ENCODE results near the gene ABTB1. TPM values are rescaled to one million over a fixed set of nuclear protein-coding genes. Genes with fewer than 3 reads are reported as not detected.

Gene ABTB1
- 10 to 100 TPM in 5 of 6 experiments, 1 to 10 TPM in 1; 9.4 to 20.3 (median 12.2) TPM for total RNA-seq
- long read RNA-seq, partial matches to known transcripts: 0 of 2 reads
- long read RNA-seq, other reads (novel, unspliced or antisense): 0 of 2 reads

DNA sequence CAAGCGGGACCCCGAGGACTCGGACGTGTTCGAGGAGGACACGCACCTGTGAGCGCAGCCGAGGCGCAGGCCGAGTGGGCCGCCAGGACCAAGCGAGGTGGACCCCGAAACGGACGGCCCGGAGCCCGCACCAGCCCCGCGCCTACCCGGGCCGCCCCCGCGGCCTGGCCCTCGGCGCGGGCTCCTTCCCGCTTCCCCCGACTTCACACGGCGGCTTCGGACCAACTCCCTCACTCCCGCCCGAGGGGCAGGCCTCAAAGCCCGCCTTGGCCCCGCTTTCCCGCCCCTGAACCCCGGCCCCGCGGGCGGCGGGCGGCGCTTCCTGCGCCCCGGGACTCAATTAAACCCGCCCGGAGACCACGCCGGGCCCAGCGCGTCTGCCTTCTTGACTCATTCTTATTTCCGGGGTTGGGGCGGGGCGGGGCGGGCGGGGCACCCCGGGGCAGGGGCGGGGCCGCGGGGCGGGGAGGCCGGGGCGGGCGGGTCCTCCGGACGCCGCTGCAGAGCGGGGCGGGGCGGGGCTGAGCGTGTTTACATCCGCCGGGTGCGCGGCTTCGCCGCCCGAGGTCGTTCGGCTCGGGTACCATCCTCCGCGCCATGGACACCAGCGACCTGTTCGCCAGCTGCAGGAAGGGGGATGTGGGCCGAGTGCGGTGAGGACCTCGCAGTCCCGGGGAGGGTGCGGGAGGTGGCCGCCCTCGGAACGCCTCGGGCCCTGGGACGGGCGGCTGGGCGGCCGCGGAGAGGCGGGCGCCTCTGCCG, at the start of gene ABTB1:
TSS of gene ABTB1 (plus strand) at position 524 of the 762 bp plus-strand sequence. CDS start at position 598, 74 bp downstream.
- 9% methylated on average over 11 of the region's 102 CpGs for WGBS (ENCODE audit: insufficient coverage, low coverage, low lambda C conversion rate, missing lambda C conversion rate)
- Histone ChIP-seq H3K36me3 (no peaks in the 10 kb centered on the region), H3K27ac (peak within 1 kb of the TSS; percentile 74 to 90 (median 79)), H3K4me1 (peaks cover 0 to 10% (median 3%) of the 10 kb centered on the region in 4 donors), H3K9me3 (no peaks in the 10 kb centered on the region), H3K27me3 (no peaks in the 10 kb centered on the region), H3K4me3 (peak within 1 kb of the TSS; percentile 85 to 88 (median 88))
- DNase-seq: peak; percentile 91 to 93 (median 93)
- peak; percentile 87 to 96 (median 90) for ATAC-seq
- TF ChIP-seq POLR2A (IDR thresholded peaks at IDR 0.05): peak; percentile 78
- TF ChIP-seq, protein P1, sequence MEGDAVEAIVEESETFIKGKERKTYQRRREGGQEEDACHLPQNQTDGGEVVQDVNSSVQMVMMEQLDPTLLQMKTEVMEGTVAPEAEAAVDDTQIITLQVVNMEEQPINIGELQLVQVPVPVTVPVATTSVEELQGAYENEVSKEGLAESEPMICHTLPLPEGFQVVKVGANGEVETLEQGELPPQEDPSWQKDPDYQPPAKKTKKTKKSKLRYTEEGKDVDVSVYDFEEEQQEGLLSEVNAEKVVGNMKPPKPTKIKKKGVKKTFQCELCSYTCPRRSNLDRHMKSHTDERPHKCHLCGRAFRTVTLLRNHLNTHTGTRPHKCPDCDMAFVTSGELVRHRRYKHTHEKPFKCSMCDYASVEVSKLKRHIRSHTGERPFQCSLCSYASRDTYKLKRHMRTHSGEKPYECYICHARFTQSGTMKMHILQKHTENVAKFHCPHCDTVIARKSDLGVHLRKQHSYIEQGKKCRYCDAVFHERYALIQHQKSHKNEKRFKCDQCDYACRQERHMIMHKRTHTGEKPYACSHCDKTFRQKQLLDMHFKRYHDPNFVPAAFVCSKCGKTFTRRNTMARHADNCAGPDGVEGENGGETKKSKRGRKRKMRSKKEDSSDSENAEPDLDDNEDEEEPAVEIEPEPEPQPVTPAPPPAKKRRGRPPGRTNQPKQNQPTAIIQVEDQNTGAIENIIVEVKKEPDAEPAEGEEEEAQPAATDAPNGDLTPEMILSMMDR (IDR thresholded peaks at IDR 0.05): no peak
- intact Hi-C loops (cut with DNase I): loop anchor here in 1 of 2 donors (10.0 kb wide), 1 partner anchor 292 kb away; no protein-coding TSS in a partner anchor

DNA sequence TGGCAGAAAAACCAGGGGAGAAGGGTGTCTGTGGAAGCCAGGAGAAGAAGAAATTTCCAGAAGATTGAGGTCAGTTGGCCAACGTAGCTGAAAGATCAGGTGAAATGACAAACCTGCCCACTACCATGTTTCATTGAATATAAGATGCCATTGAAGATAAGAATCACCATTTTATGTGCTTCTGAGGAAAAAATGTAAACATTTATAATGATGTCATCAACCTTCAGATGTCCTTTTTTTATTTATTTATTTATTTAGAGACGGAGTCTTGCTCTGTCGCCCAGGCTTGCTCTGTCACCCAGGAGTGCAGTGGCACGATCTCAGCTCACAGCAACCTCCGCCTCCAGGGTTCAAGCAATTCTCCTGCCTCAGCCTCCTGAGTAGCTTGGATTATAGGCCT, 48.7 kb upstream of the ABTB1 start:
- intact Hi-C loops (cut with DNase I): no loop called here

DNA sequence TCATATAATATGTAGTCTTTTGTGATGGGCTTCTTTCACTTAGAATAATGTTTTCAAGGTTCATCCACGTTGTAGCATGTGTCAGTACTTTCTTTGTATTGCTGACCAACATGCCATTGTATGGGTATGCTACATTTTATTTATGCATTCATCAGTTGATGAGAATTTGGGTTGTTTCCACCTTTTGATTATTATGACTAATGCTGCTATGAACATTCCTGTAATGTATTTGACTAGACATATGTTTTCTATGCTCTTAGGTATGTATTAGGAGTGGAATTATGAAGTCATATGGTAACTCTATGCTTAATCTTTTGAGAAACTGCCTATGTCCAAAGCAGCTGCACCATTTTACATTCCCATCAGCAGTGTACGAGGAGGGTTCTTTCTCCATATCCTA, 46.9 kb upstream of the ABTB1 start:
- ATAC-seq: no peak
- H3K27ac ChIP-seq: no peak overlapping the region
- intact Hi-C loops (cut with DNase I): no loop called here
- H3K27me3 ChIP-seq: no peaks in the 10 kb centered on the region
- WGBS (ENCODE audit: insufficient coverage, low coverage, low lambda C conversion rate, missing lambda C conversion rate): 57% methylated on average over 2 of the region's 2 CpGs
- peaks cover 0 to 6% (median 0%) of the 10 kb centered on the region in 4 donors for H3K4me1 ChIP-seq
- DNase-seq: no peak
- TF ChIP-seq, protein P1 (IDR thresholded peaks at IDR 0.05): no peak
- no peak for TF ChIP-seq POLR2A (IDR thresholded peaks at IDR 0.05)
- no peaks in the 10 kb centered on the region for H3K36me3 ChIP-seq
- no peak overlapping the region for H3K4me3 ChIP-seq
- no peaks in the 10 kb centered on the region for H3K9me3 ChIP-seq

More for the DNA sequence above, 48.7 kb upstream of the ABTB1 start:
- Histone ChIP-seq H3K27me3 (no peaks in the 10 kb centered on the region), H3K27ac (no peak overlapping the region), H3K4me1 (no peaks in the 10 kb centered on the region), H3K36me3 (no peaks in the 10 kb centered on the region), H3K4me3 (no peak overlapping the region), H3K9me3 (no peaks in the 10 kb centered on the region)
- 95% methylated on average over 5 of the region's 5 CpGs for WGBS (ENCODE audit: insufficient coverage, low coverage, low lambda C conversion rate, missing lambda C conversion rate)
- TF ChIP-seq POLR2A (IDR thresholded peaks at IDR 0.05): no peak
- TF ChIP-seq, protein P1 (IDR thresholded peaks at IDR 0.05): no peak
- DNase-seq (no peak), ATAC-seq (no peak)

DNA sequence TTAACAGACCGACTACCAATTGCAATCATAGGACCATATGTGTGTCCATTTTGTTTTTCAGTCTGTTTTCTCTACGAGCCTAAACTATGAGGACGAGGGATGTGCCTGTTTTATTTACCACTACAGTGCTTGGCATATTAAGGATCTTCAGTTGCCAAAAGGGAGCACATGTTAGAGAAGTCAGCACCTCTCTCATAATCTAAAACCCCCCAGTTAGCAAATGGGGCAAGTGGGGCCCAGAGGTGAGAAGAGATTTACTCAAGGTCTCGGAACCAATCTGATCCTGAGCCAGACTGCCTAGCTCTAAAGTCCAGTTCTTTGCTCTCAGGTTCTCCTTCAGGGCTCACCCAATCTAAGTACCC, 44.3 kb upstream of the ABTB1 start:
- WGBS (ENCODE audit: insufficient coverage, low coverage, low lambda C conversion rate, missing lambda C conversion rate): 66% methylated on average over 3 of the region's 4 CpGs
- Histone ChIP-seq H3K4me3 (no peak overlapping the region), H3K4me1 (peaks cover 0 to 6% (median 0%) of the 10 kb centered on the region in 4 donors), H3K9me3 (no peaks in the 10 kb centered on the region), H3K36me3 (no peaks in the 10 kb centered on the region), H3K27me3 (no peaks in the 10 kb centered on the region), H3K27ac (no peak overlapping the region)
- TF ChIP-seq, protein P1 (IDR thresholded peaks at IDR 0.05): no peak
- no peak for TF ChIP-seq POLR2A (IDR thresholded peaks at IDR 0.05)
- intact Hi-C loops (cut with DNase I): no loop called here
- ATAC-seq (no peak), DNase-seq (no peak)

All from right lobe of liver (tissue), 6 donors.